ENCODE results near the gene IL1RAPL2. TPM values are rescaled to one million over a fixed set of nuclear protein-coding genes. Genes with fewer than 3 reads are reported as not detected.

IL1RAPL2 gene
- total and polyA plus RNA-seq, 2 of the 4 experiments (the other 2 are of a cell fraction) = 0.03 TPM; not detected in 1

GRCh38 chrX:105117621-105118020 is 551.6 kb downstream of the IL1RAPL2 start:
- Histone ChIP-seq H3K56ac (ENCODE audit: extremely low read depth, insufficient read depth, low read length) (no peak overlapping the region), H2BK5ac (ENCODE audit: low read depth, low read length, poor library complexity, severe bottlenecking) (no peak overlapping the region), H4K91ac (ENCODE audit: insufficient read depth, low read depth, low read length) (no peak overlapping the region), H2AFZ (replicated peaks; ENCODE audit: low read length, poor library complexity) (no peak overlapping the region), H3K4ac (ENCODE audit: low read depth, low read length) (no peak overlapping the region), H3K4me3 (ENCODE audit: insufficient read depth, low read depth, low read length) (no peak overlapping the region), H3K9me3 (ENCODE audit: control insufficient read depth, insufficient read depth, low read length) (no peaks in the 10 kb centered on the region), H2BK120ac (ENCODE audit: low read depth, low read length) (no peak overlapping the region), H3K79me1 (ENCODE audit: low read depth in 1 of 2, low read length in 2 of 2) (no peaks in the 10 kb centered on the region), H4K8ac (ENCODE audit: low read depth in 2 of 2, low read length in 2 of 2) (no peak overlapping the region), H2AK5ac (ENCODE audit: low read depth, low read length) (no peak overlapping the region), H3K18ac (ENCODE audit: low read depth, low read length) (no peak overlapping the region), H3K27ac (ENCODE audit: insufficient read depth, low read length) (no peak overlapping the region), H3K9me1 (ENCODE audit: insufficient read depth, low read length) (no peaks in the 10 kb centered on the region), H4K20me1 (ENCODE audit: insufficient read depth, low read length) (no peaks in the 10 kb centered on the region), H3K4me2 (ENCODE audit: low read depth, low read length) (no peak overlapping the region), H2BK15ac (ENCODE audit: low read depth, low read length) (no peak overlapping the region), H2BK20ac (ENCODE audit: low read depth, low read length) (no peak overlapping the region), H4K5ac (ENCODE audit: low read depth, low read length) (no peak overlapping the region), H3K14ac (replicated peaks; ENCODE audit: low read depth, low read length) (no peak overlapping the region), H3K27me3 (ENCODE audit: control insufficient read depth, insufficient read depth, low read length) (peaks cover 1% of the 10 kb centered on the region), H3K23ac (ENCODE audit: low read depth, low read length) (no peak overlapping the region), H3K4me1 (ENCODE audit: control insufficient read depth, insufficient read depth, low read length) (no peaks in the 10 kb centered on the region), H3K36me3 (ENCODE audit: control insufficient read depth, insufficient read depth, low read length) (no peaks in the 10 kb centered on the region), H3K9ac (ENCODE audit: low read depth, low read length) (no peak overlapping the region), H2AK9ac (replicated peaks; ENCODE audit: low read depth, low read length, poor library complexity) (no peak overlapping the region)
- ChIA-PET CTCF (no interaction called here), POLR2A (ENCODE audit: unreplicated experiment) (no interaction called here)
- intact Hi-C loops (cut with micrococcal nuclease) (no loop called here), dilution Hi-C loops (cut with HindIII; ENCODE audit: low sequenced_read_pairs, unreplicated experiment) (no loop called here), in situ Hi-C loops (cut with MboI; ENCODE audit: low sequenced_read_pairs) (no loop called here)
- ATAC-seq (ENCODE audit: low read depth) = no peak
- TF ChIP-seq SMC3 (IDR thresholded peaks at IDR 0.05; ENCODE audit: low read depth, low read length) = no peak
- no peak for TF ChIP-seq BHLHE40 (IDR thresholded peaks at IDR 0.05; ENCODE audit: low read depth, low read length)
- TF ChIP-seq CTCF (conservative IDR thresholded peaks at IDR 0.05; ENCODE audit: low read depth, low read length) = no peak
- BruUV-seq (replicated peaks) = no TSS peak
- DNase-seq = no peak
- WGBS, 2 experiments (ENCODE audit: extremely low coverage in 2 of 2, insufficient read length in 1 of 2) = no CpG with 5 or more reads among the region's 1 CpG
